Measurements from ENCODE around the gene HPD.

DNA sequence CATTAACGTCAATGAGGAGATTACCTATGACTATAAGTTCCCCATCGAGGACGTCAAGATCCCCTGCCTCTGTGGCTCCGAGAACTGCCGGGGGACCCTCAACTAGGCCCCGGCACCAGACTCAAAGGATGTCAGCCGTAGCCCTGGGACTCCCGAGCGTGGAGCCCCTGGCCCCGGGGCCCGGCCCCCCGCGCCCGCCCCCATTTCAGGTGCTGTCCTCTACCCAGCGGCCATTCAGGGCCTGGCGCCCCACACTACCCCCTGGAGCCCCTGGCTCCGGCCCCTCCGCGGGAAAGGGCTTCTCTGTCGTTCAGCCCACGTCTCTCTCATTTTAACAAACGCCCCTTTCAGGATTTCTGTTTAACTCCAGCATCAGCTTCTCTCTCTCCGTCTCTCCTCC lies 28.5 kb downstream of the HPD start:
- TF ChIP-seq CTCF (IDR thresholded peaks at IDR 0.05; ENCODE audit: low read depth, low read length) = no peak
- no peak for TF ChIP-seq POLR2A (IDR thresholded peaks at IDR 0.05; ENCODE audit: extremely low read depth, insufficient read length)
- TF ChIP-seq, protein P1, sequence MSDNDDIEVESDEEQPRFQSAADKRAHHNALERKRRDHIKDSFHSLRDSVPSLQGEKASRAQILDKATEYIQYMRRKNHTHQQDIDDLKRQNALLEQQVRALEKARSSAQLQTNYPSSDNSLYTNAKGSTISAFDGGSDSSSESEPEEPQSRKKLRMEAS (IDR thresholded peaks at IDR 0.05; ENCODE audit: low read depth, low read length) = no peak
